Measurements from ENCODE around the gene SNAI3.

- TF ChIP-seq CTCF (IDR thresholded peaks at IDR 0.05 in 2 of 3, conservative IDR thresholded peaks at IDR 0.05 in 1 of 3; ENCODE audit: borderline replicate concordance in 1 of 3, insufficient read depth in 1 of 3, low read depth in 2 of 3, low read length in 2 of 3) = no peak
- no peak for TF ChIP-seq EGR1 (IDR thresholded peaks at IDR 0.05; ENCODE audit: low read depth)
- TF ChIP-seq POLR2AphosphoS5 (IDR thresholded peaks at IDR 0.05; ENCODE audit: low read depth, low read length) = no peak
Observed at GRCh38 chr16:88687254-88687576, 908 bp upstream of the SNAI3 start.
